Activated T-helper 1 cell treated with anti-CD3 and anti-CD28 coated beads, Interleukin-12 subunit alpha, Interleukin-12 subunit beta, Interleukin-2, Interleukin-4 antibody, amounts not matched to agents 30 ng/mL and 10 ng/mL and 1 ng/mL, durations not matched to agents 14 hours and 24 hours and 36 hours (primary cell): ENCODE results near the gene AKIRIN2. TPM values are rescaled to one million over a fixed set of nuclear protein-coding genes. Genes with fewer than 3 reads are reported as not detected.

Experiments used
- DNase-seq: peaks from one replicate; pipeline ENCODE4 v3.0.0; 2021; ENCODE audit warnings: low spot score
- H3K27ac Mint-ChIP-seq: one replicate; pipeline ENCODE4 v1.8.0; 2021; ENCODE audit warnings: mild to moderate bottlenecking, mixed read lengths
- H3K27me3 Mint-ChIP-seq: one replicate; pipeline ENCODE4 v1.8.0; 2022; ENCODE audit warnings: mild to moderate bottlenecking, moderate library complexity, mixed read lengths; ENCODE audit not compliant: insufficient read depth
- H3K36me3 Mint-ChIP-seq: one replicate; pipeline ENCODE4 v1.8.0; 2021; ENCODE audit warnings: low read depth, mixed read lengths
- H3K4me1 Mint-ChIP-seq: one replicate; pipeline ENCODE4 v1.8.0; 2021; ENCODE audit warnings: low read depth, mixed read lengths
- H3K4me3 Mint-ChIP-seq: one replicate; pipeline ENCODE4 v1.8.0; 2021; ENCODE audit warnings: mild to moderate bottlenecking, moderate library complexity, mixed read lengths
- H3K9me3 Mint-ChIP-seq: one replicate; pipeline ENCODE4 v1.8.0; 2021; ENCODE audit warnings: mixed read lengths
- intact Hi-C: fragments of 100-400 bp; cut with micrococcal nuclease; formaldehyde crosslinking; loops from one replicate; pipeline ENCODE4 v1.15.1; 2024
- total RNA-seq: library from RNA; stranded (reverse); gene quantifications from 2 replicates; pipeline ENCODE4 v1.2.3, GENCODE V29; 2022

Gene AKIRIN2
- total RNA-seq, result 40.1 and 42.0 TPM in 2 replicates

GRCh38 chr6:87701676-87702588 is at the start of gene AKIRIN2:
Gene AKIRIN2, minus strand, starts transcription at chr6:87702233. Its CDS starts 549 bp downstream, at chr6:87701684.
- Mint-ChIP-seq H3K4me3 (peak within 1 kb of the TSS; percentile 99), H3K36me3 (peaks cover 18% of the 10 kb centered on the region), H3K27ac (peak within 1 kb of the TSS; percentile 97), H3K4me1 (peaks cover 44% of the 10 kb centered on the region), H3K9me3 (no peaks in the 10 kb centered on the region), H3K27me3 (no peaks in the 10 kb centered on the region)
- intact Hi-C loops, result loop anchor here (1.0 to 10.0 kb wide), 15 partner anchors 36 to 1443 kb away; partner anchors contain the start of genes ORC3, PM20D2, PNRC1 and RNGTT
- peak; percentile 97 for DNase-seq

GRCh38 chr6:87747646-87748045 is 45.6 kb upstream of the AKIRIN2 start:
- no peak overlapping the region for H3K27ac Mint-ChIP-seq
- no peak for DNase-seq
- H3K9me3 Mint-ChIP-seq, result peaks cover 3% of the 10 kb centered on the region
- no peak overlapping the region for H3K4me3 Mint-ChIP-seq
- H3K36me3 Mint-ChIP-seq, result peaks cover 4% of the 10 kb centered on the region
- H3K27me3 Mint-ChIP-seq, result peaks cover 9% of the 10 kb centered on the region
- intact Hi-C loops, result no loop called here
- H3K4me1 Mint-ChIP-seq, result peaks cover 3% of the 10 kb centered on the region

- DNase-seq, result no peak
- Mint-ChIP-seq H3K36me3 (peaks cover 13% of the 10 kb centered on the region), H3K27me3 (peaks cover 9% of the 10 kb centered on the region), H3K4me1 (peaks cover 18% of the 10 kb centered on the region), H3K9me3 (peaks cover 9% of the 10 kb centered on the region), H3K4me3 (no peak overlapping the region), H3K27ac (no peak overlapping the region)
- intact Hi-C loops, result no loop called here
Observed at GRCh38 chr6:87745966-87746721, 44.1 kb upstream of the AKIRIN2 start.

GRCh38 chr6:87743454-87743853 is 41.4 kb upstream of the AKIRIN2 start:
- H3K27ac Mint-ChIP-seq, result no peak overlapping the region
- H3K27me3 Mint-ChIP-seq, result peaks cover 9% of the 10 kb centered on the region
- H3K9me3 Mint-ChIP-seq, result peaks cover 14% of the 10 kb centered on the region
- no peak for DNase-seq
- peaks cover 30% of the 10 kb centered on the region for H3K4me1 Mint-ChIP-seq
- no peak overlapping the region for H3K4me3 Mint-ChIP-seq
- intact Hi-C loops, result loop anchor here (2.0 kb wide), 1 partner anchor 13 kb away; no protein-coding TSS in a partner anchor
- H3K36me3 Mint-ChIP-seq, result peaks cover 13% of the 10 kb centered on the region

- peaks cover 13% of the 10 kb centered on the region for H3K36me3 Mint-ChIP-seq
- H3K4me1 Mint-ChIP-seq, result peaks cover 43% of the 10 kb centered on the region
- peak overlapping the region; percentile 27 for H3K27ac Mint-ChIP-seq
- intact Hi-C loops, result loop anchor here (1.0 to 2.0 kb wide), 4 partner anchors 15 to 152 kb away; partner anchors contain the start of genes AKIRIN2 and ORC3
- peaks cover 2% of the 10 kb centered on the region for H3K27me3 Mint-ChIP-seq
- no peak overlapping the region for H3K4me3 Mint-ChIP-seq
- H3K9me3 Mint-ChIP-seq, result peaks cover 14% of the 10 kb centered on the region
- DNase-seq, result peak; percentile 43
Observed at GRCh38 chr6:87742106-87742505, 40.1 kb upstream of the AKIRIN2 start.

- Mint-ChIP-seq H3K27me3 (no peaks in the 10 kb centered on the region), H3K9me3 (peaks cover 14% of the 10 kb centered on the region), H3K36me3 (peaks cover 12% of the 10 kb centered on the region), H3K27ac (peak overlapping the region; percentile 67), H3K4me3 (no peak overlapping the region), H3K4me1 (peaks cover 47% of the 10 kb centered on the region)
- intact Hi-C loops, result no loop called here
- no peak for DNase-seq
Observed at GRCh38 chr6:87741001-87741650, 39.1 kb upstream of the AKIRIN2 start.

- H3K27me3 Mint-ChIP-seq, result no peaks in the 10 kb centered on the region
- H3K27ac Mint-ChIP-seq, result peak overlapping the region; percentile 18
- no peak overlapping the region for H3K4me3 Mint-ChIP-seq
- peaks cover 47% of the 10 kb centered on the region for H3K4me1 Mint-ChIP-seq
- intact Hi-C loops, result loop anchor here (1.0 to 10.0 kb wide), 4 partner anchors 14 to 1126 kb away; partner anchors contain the start of gene AKIRIN2
- H3K36me3 Mint-ChIP-seq, result peaks cover 12% of the 10 kb centered on the region
- DNase-seq, result no peak
- H3K9me3 Mint-ChIP-seq, result peaks cover 14% of the 10 kb centered on the region
Observed at GRCh38 chr6:87738744-87739143, 36.7 kb upstream of the AKIRIN2 start.

- Mint-ChIP-seq H3K36me3 (peaks cover 12% of the 10 kb centered on the region), H3K4me3 (peak overlapping the region; percentile 11), H3K27ac (peak overlapping the region; percentile 26), H3K4me1 (peaks cover 47% of the 10 kb centered on the region), H3K9me3 (peaks cover 16% of the 10 kb centered on the region), H3K27me3 (no peaks in the 10 kb centered on the region)
- intact Hi-C loops, result loop anchor here (1.0 to 10.0 kb wide), 5 partner anchors 13 to 1127 kb away; partner anchors contain the start of gene AKIRIN2
- no peak for DNase-seq
Observed at GRCh38 chr6:87738000-87738399, 36.0 kb upstream of the AKIRIN2 start.

GRCh38 chr6:87736809-87737540 is 34.9 kb upstream of the AKIRIN2 start:
- H3K36me3 Mint-ChIP-seq, result peaks cover 4% of the 10 kb centered on the region
- H3K27ac Mint-ChIP-seq, result peak overlapping the region; percentile 68
- peak overlapping the region; percentile 10 for H3K4me3 Mint-ChIP-seq
- H3K27me3 Mint-ChIP-seq, result no peaks in the 10 kb centered on the region
- DNase-seq, result no peak
- intact Hi-C loops, result loop anchor here (1.0 to 10.0 kb wide), 2 partner anchors 555 to 1128 kb away; no protein-coding TSS in a partner anchor
- peaks cover 44% of the 10 kb centered on the region for H3K4me1 Mint-ChIP-seq
- peaks cover 9% of the 10 kb centered on the region for H3K9me3 Mint-ChIP-seq

- H3K27me3 Mint-ChIP-seq, result peaks cover 2% of the 10 kb centered on the region
Observed at GRCh38 chr6:87731818-87732661, 30.0 kb upstream of the AKIRIN2 start.

GRCh38 chr6:87731080-87731479 is 29.0 kb upstream of the AKIRIN2 start:
- peaks cover 1% of the 10 kb centered on the region for H3K36me3 Mint-ChIP-seq
- H3K4me1 Mint-ChIP-seq, result peaks cover 23% of the 10 kb centered on the region
- H3K27ac Mint-ChIP-seq, result no peak overlapping the region
- peaks cover 2% of the 10 kb centered on the region for H3K27me3 Mint-ChIP-seq
- intact Hi-C loops, result loop anchor here (5.0 to 10.0 kb wide), 2 partner anchors 176 to 1134 kb away; no protein-coding TSS in a partner anchor
- peaks cover 3% of the 10 kb centered on the region for H3K9me3 Mint-ChIP-seq
- H3K4me3 Mint-ChIP-seq, result no peak overlapping the region
- no peak for DNase-seq

More at GRCh38 chr6:87731818-87732661, 30.0 kb upstream of the AKIRIN2 start:
- no peak for DNase-seq
- Mint-ChIP-seq H3K4me1 (peaks cover 27% of the 10 kb centered on the region), H3K27ac (peak overlapping the region; percentile 67), H3K36me3 (peaks cover 1% of the 10 kb centered on the region), H3K4me3 (no peak overlapping the region), H3K9me3 (peaks cover 3% of the 10 kb centered on the region)
- intact Hi-C loops, result loop anchor here (1.0 to 10.0 kb wide), 3 partner anchors 27 to 1133 kb away; no protein-coding TSS in a partner anchor
